Vagina (tissue), 2 donors: ENCODE measurements around the gene CNTROB.

Experiments
- CTCF ChIP-seq, 3 experiments: fragments of 450-650 bp in 2 of 3; fragments of 200-600 bp in 1 of 3; sonication (generic) in 1 of 3; IDR thresholded peaks; one replicate each; pipeline ENCODE4 v1.5.1; 2017 to 2019; ENCODE audit warnings: antibody characterized with exemption in 3 of 3, mild to moderate bottlenecking in 2 of 3, moderate library complexity in 2 of 3
- POLR2A ChIP-seq, 2 donors: fragments of 450-650 bp; IDR thresholded peaks; one replicate each; pipeline ENCODE4 v1.6.1; 2017; ENCODE audit warnings: antibody characterized with exemption in 2 of 2, mild to moderate bottlenecking in 2 of 2, moderate library complexity in 2 of 2
- POLR2AphosphoS5 ChIP-seq, 2 donors: sonication (generic); formaldehyde crosslinking; IDR thresholded peaks; one replicate each; pipeline ENCODE4 v1.9.0; 2017; ENCODE audit warnings: antibody characterized with exemption in 2 of 2, mild to moderate bottlenecking in 2 of 2, low read depth in 1 of 2; ENCODE audit not compliant: insufficient read depth in 1 of 2

GRCh38 chr17:7932483-7932891, 481 bp downstream of the CNTROB start:
- TF ChIP-seq CTCF (IDR thresholded peaks at IDR 0.05) = no peak
- TF ChIP-seq POLR2A (IDR thresholded peaks at IDR 0.05) = no peak
- no peak for TF ChIP-seq POLR2AphosphoS5 (IDR thresholded peaks at IDR 0.05; ENCODE audit: insufficient read depth in 1 of 2, low read depth in 1 of 2)
